HG03378 (cell line): ENCODE measurements around the gene ARHGDIG.
"Not testable (repeated sequence)": the region's sequence is repeated elsewhere in the genome, so short reads cannot be mapped to it uniquely, and the experiment has no call there.

Experiments
- ATAC-seq: cut with Tn5 transposase; IDR thresholded peaks from one replicate; pipeline ENCODE4 v1.9.1; 2021; ENCODE audit warnings: mild to moderate bottlenecking, moderate library complexity; ENCODE audit not compliant: unreplicated experiment

The ARHGDIG gene

GRCh38 chr16:280552-280951, at the start of gene ARHGDIG:
Gene ARHGDIG, plus strand, starts transcription at chr16:280591. Its CDS starts 90 bp downstream, at chr16:280681.
- no peak for ATAC-seq

- no peak for ATAC-seq
Measured at GRCh38 chr16:230949-231348, 49.4 kb upstream of the ARHGDIG start.

- peak; percentile 75 for ATAC-seq
Measured at GRCh38 chr16:234468-235305, 45.7 kb upstream of the ARHGDIG start, which contains the start of gene FAM234A. Gene FAM234A, plus strand, starts transcription at chr16:234821. Its CDS starts 19,593 bp downstream, at chr16:254414.

GRCh38 chr16:239948-240277, 40.5 kb upstream of the ARHGDIG start:
- ATAC-seq = no peak

GRCh38 chr16:240559-240958, 39.8 kb upstream of the ARHGDIG start:
- no peak for ATAC-seq

- ATAC-seq = no peak
Measured at GRCh38 chr16:242281-242680, 38.1 kb upstream of the ARHGDIG start.

- ATAC-seq = no peak
Measured at GRCh38 chr16:243348-243747, 37.0 kb upstream of the ARHGDIG start.

- no peak for ATAC-seq
Measured at GRCh38 chr16:245105-245504, 35.3 kb upstream of the ARHGDIG start.

- ATAC-seq = no peak
Measured at GRCh38 chr16:247027-247426, 33.4 kb upstream of the ARHGDIG start.

GRCh38 chr16:249431-249830, 31.0 kb upstream of the ARHGDIG start:
- no peak for ATAC-seq

GRCh38 chr16:252366-253337, 27.7 kb upstream of the ARHGDIG start:
- ATAC-seq = no peak

GRCh38 chr16:253833-254232, 26.6 kb upstream of the ARHGDIG start:
- ATAC-seq = no peak

GRCh38 chr16:254461-254860, 25.9 kb upstream of the ARHGDIG start:
- no peak for ATAC-seq

- ATAC-seq = no peak
Measured at GRCh38 chr16:255183-255582, 25.2 kb upstream of the ARHGDIG start.

GRCh38 chr16:258091-258490, 22.3 kb upstream of the ARHGDIG start:
- ATAC-seq = not testable (repeated sequence)

- no peak for ATAC-seq
Measured at GRCh38 chr16:259226-259625, 21.2 kb upstream of the ARHGDIG start.

GRCh38 chr16:259814-260253, 20.6 kb upstream of the ARHGDIG start:
- no peak for ATAC-seq

GRCh38 chr16:260326-260725, 20.1 kb upstream of the ARHGDIG start:
- no peak for ATAC-seq

- ATAC-seq = no peak
Measured at GRCh38 chr16:261031-261691, 19.2 kb upstream of the ARHGDIG start.

GRCh38 chr16:262121-262745, 18.2 kb upstream of the ARHGDIG start:
- ATAC-seq = no peak
